Nephron progenitor cell (in vitro differentiated cells): ENCODE results near the gene QSOX2.

Experiments
- DNase-seq: peaks from one replicate; pipeline ENCODE4 v3.0.0; 2021
- H3K27ac Mint-ChIP-seq: 2 replicates; pipeline ENCODE4 v1.8.0; 2021; ENCODE audit warnings: mild to moderate bottlenecking, moderate library complexity, mixed read lengths
- H3K27me3 Mint-ChIP-seq: 2 replicates; pipeline ENCODE4 v1.8.0; 2021; ENCODE audit warnings: mild to moderate bottlenecking, low read depth, mixed read lengths; ENCODE audit not compliant: poor library complexity
- H3K36me3 Mint-ChIP-seq: 2 replicates; pipeline ENCODE4 v1.8.0; 2021; ENCODE audit warnings: low read depth, mixed read lengths
- H3K4me1 Mint-ChIP-seq: 2 replicates; pipeline ENCODE4 v1.8.0; 2021; ENCODE audit warnings: mixed read lengths
- H3K4me3 Mint-ChIP-seq: 2 replicates; pipeline ENCODE4 v1.8.0; 2021; ENCODE audit warnings: mild to moderate bottlenecking, moderate library complexity, mixed read lengths
- H3K9me3 Mint-ChIP-seq: 2 replicates; pipeline ENCODE4 v1.8.0; 2021; ENCODE audit warnings: mild to moderate bottlenecking, moderate library complexity, mixed read lengths
- TF ChIP-seq, protein P1 (sequence below): fragments of 200-600 bp; sonication (generic); IDR thresholded peaks from 2 replicates; pipeline ENCODE4 v1.5.0; 2021; ENCODE audit warnings: antibody characterized with exemption

The QSOX2 gene

GRCh38 chr9:136220017-136220729, 25.4 kb downstream of the QSOX2 start:
- Mint-ChIP-seq H3K4me1 (peaks cover 32% of the 10 kb centered on the region), H3K27me3 (peaks cover 2% of the 10 kb centered on the region), H3K4me3 (no peak overlapping the region), H3K9me3 (no peaks in the 10 kb centered on the region), H3K27ac (no peak overlapping the region), H3K36me3 (peaks cover 25% of the 10 kb centered on the region)
- DNase-seq: no peak
- TF ChIP-seq, protein P1, sequence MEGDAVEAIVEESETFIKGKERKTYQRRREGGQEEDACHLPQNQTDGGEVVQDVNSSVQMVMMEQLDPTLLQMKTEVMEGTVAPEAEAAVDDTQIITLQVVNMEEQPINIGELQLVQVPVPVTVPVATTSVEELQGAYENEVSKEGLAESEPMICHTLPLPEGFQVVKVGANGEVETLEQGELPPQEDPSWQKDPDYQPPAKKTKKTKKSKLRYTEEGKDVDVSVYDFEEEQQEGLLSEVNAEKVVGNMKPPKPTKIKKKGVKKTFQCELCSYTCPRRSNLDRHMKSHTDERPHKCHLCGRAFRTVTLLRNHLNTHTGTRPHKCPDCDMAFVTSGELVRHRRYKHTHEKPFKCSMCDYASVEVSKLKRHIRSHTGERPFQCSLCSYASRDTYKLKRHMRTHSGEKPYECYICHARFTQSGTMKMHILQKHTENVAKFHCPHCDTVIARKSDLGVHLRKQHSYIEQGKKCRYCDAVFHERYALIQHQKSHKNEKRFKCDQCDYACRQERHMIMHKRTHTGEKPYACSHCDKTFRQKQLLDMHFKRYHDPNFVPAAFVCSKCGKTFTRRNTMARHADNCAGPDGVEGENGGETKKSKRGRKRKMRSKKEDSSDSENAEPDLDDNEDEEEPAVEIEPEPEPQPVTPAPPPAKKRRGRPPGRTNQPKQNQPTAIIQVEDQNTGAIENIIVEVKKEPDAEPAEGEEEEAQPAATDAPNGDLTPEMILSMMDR: no peak

GRCh38 chr9:136219276-136219675, 26.3 kb downstream of the QSOX2 start:
- H3K4me1 Mint-ChIP-seq: peaks cover 27% of the 10 kb centered on the region
- no peak for DNase-seq
- H3K27ac Mint-ChIP-seq: no peak overlapping the region
- H3K4me3 Mint-ChIP-seq: no peak overlapping the region
- H3K9me3 Mint-ChIP-seq: no peaks in the 10 kb centered on the region
- TF ChIP-seq, protein P1: no peak
- peaks cover 34% of the 10 kb centered on the region for H3K36me3 Mint-ChIP-seq
- peaks cover 2% of the 10 kb centered on the region for H3K27me3 Mint-ChIP-seq

GRCh38 chr9:136218673-136219072, 26.9 kb downstream of the QSOX2 start:
- Mint-ChIP-seq H3K27me3 (peaks cover 2% of the 10 kb centered on the region), H3K4me3 (no peak overlapping the region), H3K9me3 (peaks cover 3% of the 10 kb centered on the region), H3K4me1 (peaks cover 25% of the 10 kb centered on the region), H3K27ac (no peak overlapping the region), H3K36me3 (peaks cover 40% of the 10 kb centered on the region)
- TF ChIP-seq, protein P1: no peak
- DNase-seq: no peak

DNA sequence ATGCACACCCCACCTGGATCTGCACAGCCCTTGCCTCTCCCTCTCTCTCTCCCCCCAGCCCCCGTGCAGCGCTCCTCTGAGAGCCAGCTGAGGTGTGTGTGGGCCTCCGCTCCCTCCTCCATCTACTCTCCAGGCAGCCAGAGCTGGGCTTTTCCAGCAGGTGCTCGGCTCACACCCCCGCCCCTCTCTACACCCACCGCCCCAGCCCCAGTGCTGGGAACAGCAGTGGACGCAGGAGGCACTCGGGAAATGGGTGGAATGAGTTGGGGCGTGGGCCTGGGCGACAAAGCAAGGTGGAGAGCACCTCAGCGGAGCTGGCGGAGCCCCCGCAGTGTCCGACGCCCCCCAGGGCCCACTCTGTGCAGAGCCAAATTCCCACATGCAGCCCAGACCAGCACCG, 27.3 kb downstream of the QSOX2 start:
- H3K9me3 Mint-ChIP-seq: peaks cover 5% of the 10 kb centered on the region
- peaks cover 21% of the 10 kb centered on the region for H3K4me1 Mint-ChIP-seq
- DNase-seq: no peak
- H3K27ac Mint-ChIP-seq: no peak overlapping the region
- TF ChIP-seq, protein P1: no peak
- no peak overlapping the region for H3K4me3 Mint-ChIP-seq
- H3K36me3 Mint-ChIP-seq: peaks cover 42% of the 10 kb centered on the region
- H3K27me3 Mint-ChIP-seq: peaks cover 2% of the 10 kb centered on the region

DNA sequence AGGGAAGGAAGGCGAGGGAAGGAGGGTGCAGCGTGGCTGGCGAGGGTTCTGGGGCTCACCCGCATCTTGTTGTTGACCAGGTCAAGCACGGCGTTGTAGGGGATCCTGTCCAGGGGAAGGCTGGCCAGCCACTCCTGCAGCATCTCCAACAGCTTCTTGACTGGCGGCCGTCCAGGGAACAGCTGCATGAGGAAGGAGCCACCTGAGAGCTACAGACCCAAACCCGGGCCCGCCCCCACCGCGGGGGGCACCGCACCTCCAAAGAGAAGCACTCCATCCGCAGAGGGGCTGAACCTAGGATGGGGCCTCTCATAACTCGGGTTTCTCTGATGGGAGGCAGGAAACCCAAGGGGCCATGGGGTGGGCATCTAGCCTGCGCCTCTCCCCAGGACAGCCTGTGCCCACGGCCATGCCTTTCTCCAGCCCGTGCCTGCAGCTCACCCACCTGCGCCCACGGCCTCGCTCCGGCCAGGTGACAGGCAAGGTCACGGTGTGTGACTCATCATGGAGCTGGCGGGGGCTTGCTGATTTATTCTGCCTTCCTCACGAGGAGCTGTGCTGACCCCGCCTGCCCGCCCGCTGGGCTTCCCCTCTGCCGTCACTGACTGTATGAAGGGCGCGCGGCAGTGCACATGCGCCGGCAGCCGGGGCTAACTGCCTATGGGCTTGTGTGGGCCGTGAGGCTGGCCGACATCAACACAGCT, 28.9 kb downstream of the QSOX2 start:
- peaks cover 43% of the 10 kb centered on the region for H3K36me3 Mint-ChIP-seq
- H3K4me1 Mint-ChIP-seq: peaks cover 5% of the 10 kb centered on the region
- H3K4me3 Mint-ChIP-seq: no peak overlapping the region
- no peak for DNase-seq
- no peak overlapping the region for H3K27ac Mint-ChIP-seq
- TF ChIP-seq, protein P1: no peak
- peaks cover 2% of the 10 kb centered on the region for H3K27me3 Mint-ChIP-seq
- peaks cover 5% of the 10 kb centered on the region for H3K9me3 Mint-ChIP-seq
